Adipocyte (in vitro differentiated cells): ENCODE measurements around the gene RXFP4.
A peak's percentile ranks its signal among the peaks of the same experiment; 100 is the strongest.

Experiments
- DNase-seq: peaks from one replicate; pipeline ENCODE4 v3.0.0-alpha.2; 2015; ENCODE audit warnings: low read depth
- H3K27me3 ChIP-seq: replicated peaks from 2 replicates; pipeline ENCODE4 v1.7.0; 2013; ENCODE audit warnings: mild to moderate bottlenecking, low read length, moderate library complexity; ENCODE audit not compliant: control insufficient read depth, insufficient read depth
- H3K36me3 ChIP-seq: 2 replicates; pipeline ENCODE4 v1.7.0; 2013; ENCODE audit warnings: low read length, mild to moderate bottlenecking, moderate library complexity; ENCODE audit not compliant: control insufficient read depth, insufficient read depth, severe bottlenecking
- H3K4me1 ChIP-seq: 2 replicates; pipeline ENCODE4 v1.7.0; 2013; ENCODE audit warnings: mild to moderate bottlenecking, low read length, moderate library complexity; ENCODE audit not compliant: control insufficient read depth, insufficient read depth
- H3K4me3 ChIP-seq: 2 replicates; pipeline ENCODE4 v1.7.0; 2013; ENCODE audit warnings: mild to moderate bottlenecking, low read length, moderate library complexity
- H3K9ac ChIP-seq: 2 replicates; pipeline ENCODE4 v1.7.0; 2013; ENCODE audit warnings: mild to moderate bottlenecking, low read length, moderate library complexity
- H3K9me3 ChIP-seq: 2 replicates; pipeline ENCODE4 v1.7.0; 2013; ENCODE audit warnings: mild to moderate bottlenecking, low read length, moderate library complexity; ENCODE audit not compliant: control insufficient read depth

Gene RXFP4

GRCh38 chr1:155931332-155932038 lies 10.0 kb upstream of the RXFP4 start:
- Histone ChIP-seq H3K4me3 (peak overlapping the region; percentile 99), H3K9ac (peak overlapping the region; percentile 100), H3K27me3 (no peaks in the 10 kb centered on the region), H3K9me3 (no peaks in the 10 kb centered on the region), H3K36me3 (peaks cover 66% of the 10 kb centered on the region), H3K4me1 (peaks cover 30% of the 10 kb centered on the region)
- no peak for DNase-seq

GRCh38 chr1:155932081-155932480 lies 9.4 kb upstream of the RXFP4 start:
- DNase-seq = no peak
- Histone ChIP-seq H3K9ac (peak overlapping the region; percentile 100), H3K4me3 (peak overlapping the region; percentile 99), H3K9me3 (no peaks in the 10 kb centered on the region), H3K27me3 (no peaks in the 10 kb centered on the region), H3K4me1 (peaks cover 30% of the 10 kb centered on the region), H3K36me3 (peaks cover 60% of the 10 kb centered on the region)

GRCh38 chr1:155932487-155932886 lies 9.0 kb upstream of the RXFP4 start:
- Histone ChIP-seq H3K4me1 (peaks cover 30% of the 10 kb centered on the region), H3K9ac (peak overlapping the region; percentile 100), H3K36me3 (peaks cover 56% of the 10 kb centered on the region), H3K4me3 (peak overlapping the region; percentile 99), H3K9me3 (no peaks in the 10 kb centered on the region), H3K27me3 (no peaks in the 10 kb centered on the region)
- no peak for DNase-seq

GRCh38 chr1:155933591-155934096 lies 7.8 kb upstream of the RXFP4 start:
- Histone ChIP-seq H3K4me1 (peaks cover 30% of the 10 kb centered on the region), H3K9ac (peak overlapping the region; percentile 100), H3K9me3 (no peaks in the 10 kb centered on the region), H3K4me3 (peak overlapping the region; percentile 99), H3K27me3 (no peaks in the 10 kb centered on the region), H3K36me3 (peaks cover 45% of the 10 kb centered on the region)
- DNase-seq = peak; percentile 38

GRCh38 chr1:155934097-155934935 lies 7.1 kb upstream of the RXFP4 start, which contains the start of gene KHDC4:
TSS of gene KHDC4 (minus strand) at chr1:155934413. CDS start at chr1:155934373, 40 bp downstream.
- no peaks in the 10 kb centered on the region for H3K27me3 ChIP-seq
- peaks cover 38% of the 10 kb centered on the region for H3K36me3 ChIP-seq
- peak within 1 kb of the TSS; percentile 99 for H3K4me3 ChIP-seq
- H3K9ac ChIP-seq = peak within 1 kb of the TSS; percentile 100
- no peaks in the 10 kb centered on the region for H3K9me3 ChIP-seq
- peaks cover 30% of the 10 kb centered on the region for H3K4me1 ChIP-seq
- DNase-seq = peak; percentile 99

GRCh38 chr1:155934936-155935590 lies 6.4 kb upstream of the RXFP4 start:
- Histone ChIP-seq H3K4me3 (peak overlapping the region; percentile 99), H3K4me1 (peaks cover 30% of the 10 kb centered on the region), H3K27me3 (no peaks in the 10 kb centered on the region), H3K9me3 (no peaks in the 10 kb centered on the region), H3K9ac (peak overlapping the region; percentile 100), H3K36me3 (peaks cover 32% of the 10 kb centered on the region)
- DNase-seq = no peak

- no peaks in the 10 kb centered on the region for H3K9me3 ChIP-seq
- H3K27me3 ChIP-seq = no peaks in the 10 kb centered on the region
- peaks cover 3% of the 10 kb centered on the region for H3K4me1 ChIP-seq
- DNase-seq = peak; percentile 63
- H3K4me3 ChIP-seq = no peak overlapping the region
- no peaks in the 10 kb centered on the region for H3K36me3 ChIP-seq
- no peak overlapping the region for H3K9ac ChIP-seq
Observed at GRCh38 chr1:155938220-155938627, 3.2 kb upstream of the RXFP4 start.

GRCh38 chr1:155940482-155940992 lies 901 bp upstream of the RXFP4 start:
- peak; percentile 65 for DNase-seq
- Histone ChIP-seq H3K4me3 (no peak overlapping the region), H3K9ac (no peak overlapping the region), H3K4me1 (peaks cover 14% of the 10 kb centered on the region), H3K27me3 (no peaks in the 10 kb centered on the region), H3K9me3 (no peaks in the 10 kb centered on the region), H3K36me3 (no peaks in the 10 kb centered on the region)

- Histone ChIP-seq H3K4me3 (no peak overlapping the region), H3K9ac (no peak overlapping the region), H3K36me3 (peaks cover 13% of the 10 kb centered on the region), H3K4me1 (peaks cover 20% of the 10 kb centered on the region), H3K27me3 (no peaks in the 10 kb centered on the region), H3K9me3 (no peaks in the 10 kb centered on the region)
- no peak for DNase-seq
Observed at GRCh38 chr1:155941845-155942531, 550 bp downstream of the RXFP4 start.

- Histone ChIP-seq H3K4me3 (no peak overlapping the region), H3K9me3 (no peaks in the 10 kb centered on the region), H3K9ac (no peak overlapping the region), H3K36me3 (peaks cover 20% of the 10 kb centered on the region), H3K4me1 (peaks cover 20% of the 10 kb centered on the region), H3K27me3 (no peaks in the 10 kb centered on the region)
- DNase-seq = no peak
Observed at GRCh38 chr1:155942578-155943141, 1.2 kb downstream of the RXFP4 start.
